ENCODE results near the gene GPC5.
"Not testable (repeated sequence)": the region's sequence is repeated elsewhere in the genome, so short reads cannot be mapped to it uniquely, and the experiment has no call there.

Gene GPC5

DNA sequence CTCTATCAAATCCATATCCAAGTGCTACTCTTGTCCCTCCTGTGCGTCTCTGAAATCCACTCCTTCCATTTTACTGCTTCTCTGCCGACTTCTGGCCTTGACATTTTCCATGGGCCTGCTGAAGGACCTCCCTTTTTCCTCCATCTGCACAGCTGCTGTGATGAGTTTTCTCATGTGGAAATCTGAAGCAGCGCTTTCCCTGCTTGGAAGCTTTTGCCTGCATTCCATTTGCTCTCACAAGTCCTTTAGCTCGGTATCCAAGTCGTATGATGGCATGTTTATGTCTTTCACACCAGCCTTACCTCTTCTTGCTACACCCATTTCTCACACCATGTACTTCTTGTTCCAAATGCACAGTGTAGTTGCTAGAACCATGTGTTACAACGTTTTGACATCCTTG lies 328.2 kb downstream of the GPC5 start:
- DNase-seq = no peak

DNA sequence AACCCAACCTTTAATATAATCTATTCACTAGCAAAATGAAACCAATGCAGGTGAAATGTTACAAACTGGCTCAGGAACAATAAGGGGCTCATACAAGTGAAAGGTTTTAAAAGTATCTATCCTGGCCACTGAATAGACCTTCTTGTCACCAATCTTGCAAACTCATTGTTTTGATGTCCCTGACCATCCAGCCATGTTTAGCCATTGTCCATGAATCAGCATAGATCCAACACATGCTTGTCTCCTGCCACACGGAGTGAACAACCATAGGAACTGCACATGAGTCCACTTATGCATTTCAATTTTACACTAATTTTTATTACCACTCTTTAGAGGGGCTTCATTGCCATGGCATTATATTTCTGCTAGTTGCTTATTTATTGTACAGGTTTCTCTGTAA lies 331.4 kb downstream of the GPC5 start:
- no peak for DNase-seq

DNA sequence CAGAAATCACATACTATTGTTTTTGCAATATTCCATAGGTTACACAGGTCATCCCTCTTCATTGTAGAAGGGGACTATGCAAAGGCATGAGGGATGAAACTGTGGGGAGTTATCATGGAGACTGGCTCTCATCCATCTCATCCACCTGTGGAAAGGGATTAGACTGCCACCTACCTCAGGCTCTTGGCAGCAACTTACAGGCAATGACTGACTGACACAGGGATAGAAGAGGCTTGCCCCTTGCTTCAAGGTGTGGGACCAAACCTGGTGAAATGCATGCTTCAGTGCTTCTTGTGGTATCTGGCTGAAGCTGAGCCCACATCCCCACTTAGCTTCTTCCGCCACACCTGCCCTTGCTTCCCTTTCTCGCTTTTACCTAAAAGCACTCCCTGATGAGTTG lies 341.3 kb downstream of the GPC5 start:
- no peak for DNase-seq

DNA sequence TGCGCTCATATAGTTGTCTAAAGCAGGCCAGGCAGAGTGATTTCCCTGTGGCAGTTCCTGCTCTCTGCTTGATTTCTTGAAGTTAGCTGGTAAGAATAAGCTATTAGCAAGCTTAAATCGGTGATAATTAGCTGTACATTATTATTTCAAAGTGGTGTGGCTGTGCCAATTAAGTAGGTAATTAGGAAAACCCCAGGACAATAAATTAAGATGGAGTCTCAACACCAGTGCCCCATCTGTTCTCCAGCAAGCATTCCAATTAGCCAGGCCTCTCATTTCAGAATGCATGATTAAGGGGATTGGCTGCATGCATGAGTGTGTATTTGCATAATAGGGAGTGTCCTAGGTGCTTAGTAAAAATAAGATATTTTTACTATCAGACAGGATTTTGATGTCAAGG lies 342.3 kb downstream of the GPC5 start:
- no peak for DNase-seq

DNA sequence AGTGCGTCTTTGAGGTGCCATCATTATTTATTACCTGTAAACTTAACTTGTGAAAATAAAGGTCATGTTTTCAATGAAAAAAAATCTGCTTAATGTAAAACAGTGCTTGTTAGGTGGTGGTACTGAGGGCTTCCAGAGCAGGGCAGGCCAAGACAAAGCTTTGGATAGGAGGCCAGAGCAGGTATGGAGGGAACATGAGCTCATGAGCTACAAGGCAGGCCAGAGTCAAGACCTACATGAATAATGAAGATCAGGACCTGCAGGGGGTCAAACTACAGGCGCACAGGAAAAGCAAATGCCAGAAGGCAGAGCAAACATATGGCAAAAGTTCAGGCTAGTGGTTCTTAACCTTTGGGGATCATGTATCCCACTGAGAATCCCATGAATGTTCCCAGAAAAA lies 343.5 kb downstream of the GPC5 start:
- DNase-seq = no peak

DNA sequence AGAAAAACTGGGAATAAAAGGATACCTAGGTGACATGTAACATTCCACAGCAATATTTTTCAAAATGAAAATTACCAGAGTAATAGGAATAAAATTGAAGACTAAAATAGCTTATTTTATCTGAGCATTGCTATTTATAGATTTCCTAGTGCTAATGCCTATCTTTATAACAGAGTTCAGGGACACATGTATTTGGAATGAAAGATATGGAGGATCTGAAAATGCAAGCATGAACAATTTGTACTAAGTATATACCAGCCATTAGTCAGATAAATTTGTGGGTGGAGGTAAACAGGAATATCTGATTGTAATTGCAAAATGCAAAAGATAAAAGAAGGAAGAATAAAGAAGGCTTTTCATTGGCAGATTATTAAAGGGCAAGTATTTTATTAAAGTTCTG lies 345.9 kb downstream of the GPC5 start:
- no peak for DNase-seq

DNA sequence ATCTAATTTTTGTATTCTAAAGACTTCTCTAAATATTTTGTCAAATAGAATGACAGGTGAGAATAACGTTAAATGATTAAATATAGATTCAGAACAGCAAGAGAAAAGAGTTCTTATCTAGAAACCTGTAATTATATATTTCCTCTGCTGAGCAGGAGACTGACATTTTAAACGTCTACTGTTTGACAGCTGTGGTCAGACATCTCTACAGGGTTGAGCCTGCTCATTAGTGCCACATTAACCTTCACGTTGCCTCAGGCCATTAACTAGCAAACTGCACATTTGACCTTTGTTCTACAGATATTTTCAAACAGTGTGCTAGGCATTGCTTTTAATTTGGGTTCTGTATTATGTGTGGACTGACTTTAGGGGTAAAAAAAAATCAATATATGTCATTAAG lies 347.5 kb downstream of the GPC5 start:
- no peak for DNase-seq

DNA sequence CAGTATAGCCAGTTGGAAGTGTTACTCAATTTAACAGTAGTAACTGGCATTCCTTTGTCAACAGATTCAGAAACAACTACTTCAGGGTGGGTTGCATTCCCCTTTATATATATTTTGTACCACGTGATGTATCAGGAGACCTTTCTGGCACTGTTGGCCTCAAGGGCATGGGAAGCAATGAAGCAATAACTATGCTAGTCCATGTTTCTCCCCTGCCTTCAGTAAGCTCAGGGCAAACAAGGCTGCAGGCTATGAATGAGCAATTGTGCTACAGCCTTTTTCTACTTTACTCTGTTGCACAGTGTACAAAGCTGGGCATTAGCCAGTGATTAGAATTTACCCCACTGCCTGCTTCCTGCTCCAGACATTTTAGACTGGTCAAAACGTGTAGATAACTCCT lies 348.8 kb downstream of the GPC5 start:
- no peak for DNase-seq

DNA sequence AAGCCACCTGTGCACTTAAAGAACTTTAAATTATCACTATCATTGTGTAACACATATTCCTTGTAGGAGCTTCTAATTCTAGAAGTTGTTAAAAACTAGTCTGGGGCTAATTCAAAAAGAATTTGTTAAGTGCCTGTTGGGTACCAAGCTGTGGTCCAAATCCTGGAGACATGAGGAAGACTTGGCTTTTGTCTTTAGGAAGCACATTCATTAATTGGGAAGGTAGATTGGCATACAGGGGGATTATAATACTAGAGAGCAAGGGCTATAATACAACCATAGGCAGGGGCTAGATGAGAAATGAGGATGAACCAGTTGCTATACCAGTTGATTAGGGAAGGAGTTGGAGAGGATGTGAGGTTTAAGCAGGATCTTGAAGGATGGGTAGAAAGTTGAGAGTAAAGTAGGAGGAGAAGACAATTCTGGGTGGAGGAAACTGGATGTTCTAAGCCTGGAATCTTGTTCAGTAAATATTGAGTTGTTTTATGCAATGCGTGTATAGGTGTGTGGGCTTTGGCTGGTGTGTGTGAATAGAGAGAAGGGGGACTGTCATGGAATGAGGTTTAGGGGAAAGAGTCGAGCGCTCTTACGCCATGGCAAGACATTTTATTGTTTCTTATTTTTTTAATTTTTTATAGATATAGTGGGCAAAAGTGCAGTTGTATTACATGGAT lies 350.1 kb downstream of the GPC5 start:
- no peak for DNase-seq

DNA sequence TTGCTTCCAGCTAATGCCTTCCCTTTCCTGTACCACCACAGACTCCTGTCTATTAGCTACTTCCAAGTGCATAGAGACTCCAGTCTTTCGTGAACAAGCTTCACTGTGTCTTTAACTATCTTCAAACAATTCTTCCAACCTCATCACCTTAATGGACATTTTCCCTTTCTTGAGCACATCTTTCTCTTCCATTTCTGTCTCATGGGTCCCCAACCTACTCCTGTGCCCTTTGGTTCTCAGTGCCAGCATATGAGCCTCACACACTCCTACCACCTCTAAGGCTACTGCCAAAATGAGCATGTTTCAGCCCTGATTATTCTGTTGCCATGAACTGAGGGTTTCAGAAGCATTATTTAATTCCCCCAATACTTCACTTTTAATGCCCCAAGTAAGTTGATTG lies 360.3 kb downstream of the GPC5 start:
- no peak for DNase-seq

DNA sequence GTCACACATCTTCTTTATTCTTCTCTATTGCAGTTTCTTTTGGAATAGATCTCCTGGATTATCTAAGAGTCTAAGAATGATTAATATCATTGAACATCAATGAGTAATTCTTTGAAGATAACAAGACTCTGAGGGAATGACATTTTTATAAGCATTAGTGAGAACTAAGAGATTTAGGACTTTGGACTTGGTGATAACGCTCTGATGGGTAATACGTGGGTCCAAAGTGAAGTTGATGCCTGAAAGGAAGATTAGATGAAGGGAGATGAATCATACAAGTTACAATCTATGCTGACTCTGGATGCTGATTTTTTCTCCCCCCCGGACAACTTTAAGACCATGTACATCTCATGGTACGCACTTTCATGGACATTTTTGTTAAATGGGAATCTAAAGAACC lies 364.5 kb downstream of the GPC5 start:
- DNase-seq = no peak

DNA sequence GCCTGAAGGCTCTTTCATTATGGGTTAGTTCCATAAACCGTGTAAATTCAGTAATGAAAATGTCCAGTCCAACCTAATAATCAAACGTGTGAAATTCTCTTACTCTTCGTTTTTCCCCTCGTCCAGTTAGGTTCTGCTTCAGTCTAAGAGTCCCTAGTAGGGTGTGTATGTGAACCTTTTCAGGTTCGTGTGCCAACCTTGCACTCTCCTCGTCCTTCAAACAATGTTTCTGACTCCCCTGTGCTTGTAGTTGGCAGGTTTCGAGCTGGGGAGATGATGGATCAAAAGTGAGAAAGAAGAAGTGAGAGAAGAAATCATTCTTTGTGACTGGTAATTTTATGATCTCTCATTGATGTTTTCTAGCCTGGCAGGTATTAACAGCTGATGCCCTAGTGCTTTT lies 366.1 kb downstream of the GPC5 start:
- DNase-seq = no peak

DNA sequence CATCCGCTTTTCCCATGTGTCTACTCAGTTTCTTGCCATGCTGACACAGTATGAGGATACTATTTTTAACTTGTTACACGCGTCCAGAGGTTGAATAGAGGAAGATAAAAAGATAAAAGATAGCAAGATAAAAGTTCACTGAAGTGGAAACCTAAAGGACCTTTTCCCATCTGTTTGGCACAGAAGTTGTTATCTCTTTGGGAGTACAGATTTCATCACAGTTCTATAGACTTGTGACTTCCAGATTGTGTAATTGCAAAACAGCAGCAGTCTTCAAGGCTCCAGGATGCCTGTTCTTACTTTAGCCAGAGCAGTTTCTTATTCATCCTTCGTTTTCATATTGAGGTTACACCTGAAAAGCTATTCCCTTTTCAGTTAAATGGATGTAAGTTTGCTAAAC lies 369.2 kb downstream of the GPC5 start:
- DNase-seq = no peak

DNA sequence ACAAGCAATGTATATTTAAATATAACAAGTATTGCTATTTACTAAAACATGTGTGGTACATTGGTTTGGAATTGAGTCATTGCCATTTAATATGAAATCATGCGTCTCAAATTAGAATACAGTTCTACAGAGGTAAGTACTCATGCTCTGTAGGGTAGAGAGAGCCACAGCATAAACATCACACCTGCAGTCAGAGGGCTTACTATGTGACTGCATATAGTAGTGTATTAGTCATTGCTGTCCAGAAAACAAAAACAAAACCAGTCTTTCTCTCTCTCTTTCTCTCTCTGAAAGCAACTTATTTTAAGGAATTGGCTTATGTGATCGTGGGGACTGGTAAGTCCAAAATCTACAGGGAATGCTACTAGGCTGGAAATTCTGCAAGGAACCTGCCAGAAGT lies 370.3 kb downstream of the GPC5 start:
- DNase-seq = no peak

DNA sequence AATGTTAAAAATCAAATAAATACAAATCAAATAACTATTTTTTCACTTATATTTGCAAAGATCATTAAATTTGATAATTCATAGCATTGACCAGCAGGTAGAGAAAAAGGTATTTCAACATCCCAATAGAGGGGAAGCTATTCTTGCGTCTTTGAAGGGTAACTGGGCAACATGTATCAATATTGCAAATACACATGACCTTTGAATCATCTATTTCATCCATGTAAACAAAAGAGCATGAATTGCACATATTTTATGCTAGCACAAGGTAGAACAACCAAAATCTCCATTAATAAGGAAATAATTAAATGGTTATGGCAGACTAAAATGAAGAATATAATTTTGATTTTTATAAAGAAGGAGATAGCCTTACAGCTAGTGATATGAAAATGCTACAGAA lies 372.8 kb downstream of the GPC5 start:
- DNase-seq = no peak

DNA sequence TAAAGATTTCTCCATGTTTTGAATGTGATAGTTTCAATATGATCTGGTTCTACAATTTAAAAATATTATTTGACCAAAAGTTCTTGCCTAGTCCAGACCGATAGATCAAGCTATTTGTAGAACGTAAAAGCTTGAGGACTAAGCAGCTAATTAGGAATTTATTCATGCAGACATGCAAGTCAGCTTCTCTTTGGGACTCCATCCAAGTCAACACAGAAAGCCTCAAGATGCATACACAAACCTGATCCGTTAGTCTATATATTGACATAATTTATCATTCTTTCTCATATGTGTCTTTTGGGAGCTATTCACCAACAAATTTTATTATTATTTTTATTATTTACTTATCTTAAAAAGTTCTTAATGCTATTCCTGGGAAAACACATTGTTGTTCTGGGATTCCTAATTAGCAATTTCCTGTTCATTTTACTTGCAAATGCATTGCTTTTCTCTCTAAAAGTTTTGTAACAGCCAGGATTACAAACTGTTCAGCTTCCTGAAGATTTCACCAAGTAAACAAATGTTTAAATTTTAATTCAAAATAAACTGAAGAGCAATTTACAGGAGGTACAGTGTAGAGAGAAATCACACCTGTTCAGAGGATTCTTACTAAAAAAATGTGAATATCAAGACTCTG lies 375.3 kb downstream of the GPC5 start:
- no peak for DNase-seq

DNA sequence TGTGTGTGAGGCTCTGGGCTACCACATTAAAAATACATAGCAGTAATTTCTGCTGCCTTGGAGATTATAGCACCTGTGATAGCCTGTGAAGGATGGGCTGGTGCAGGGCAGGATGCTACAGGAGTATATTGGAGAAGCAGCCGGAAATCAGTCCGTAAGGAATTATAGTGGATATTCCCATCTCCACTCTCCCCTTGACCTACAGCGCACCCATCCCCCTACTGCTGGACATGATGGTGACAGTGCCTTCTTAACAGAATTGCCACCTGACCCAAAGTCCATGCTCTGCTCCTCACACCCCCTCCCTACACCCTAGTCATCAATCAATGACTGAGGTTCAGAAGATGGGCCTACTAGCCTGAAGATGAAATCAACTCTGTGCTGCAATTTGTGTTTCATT lies 376.0 kb downstream of the GPC5 start:
- DNase-seq = no peak

DNA sequence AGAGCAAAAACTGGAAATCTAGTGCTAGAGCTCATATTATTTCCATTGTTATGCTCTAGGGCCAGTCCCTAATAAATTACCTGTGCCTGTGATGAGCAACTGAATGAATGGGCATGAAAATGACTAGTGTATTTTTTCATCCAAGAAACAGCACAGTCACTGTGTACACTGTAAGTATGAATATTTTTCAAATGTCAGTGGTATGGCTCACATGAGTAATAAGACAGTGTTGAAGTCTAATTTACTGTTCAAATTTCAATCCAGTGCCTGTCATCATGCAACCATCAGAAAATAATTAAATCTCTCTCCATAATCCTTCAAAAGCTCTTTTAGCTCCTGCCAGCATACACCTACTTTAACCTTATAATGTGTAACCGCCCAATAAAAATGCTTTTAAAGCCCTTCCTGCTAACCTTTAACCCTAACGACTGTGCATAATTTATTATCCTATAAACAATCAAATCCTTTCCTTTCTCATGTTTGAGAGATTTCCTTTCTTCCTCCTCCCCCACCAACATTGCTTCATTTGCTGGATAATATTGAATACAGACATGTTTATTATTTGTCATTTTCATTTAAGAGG lies 378.3 kb downstream of the GPC5 start:
- DNase-seq = no peak

DNA sequence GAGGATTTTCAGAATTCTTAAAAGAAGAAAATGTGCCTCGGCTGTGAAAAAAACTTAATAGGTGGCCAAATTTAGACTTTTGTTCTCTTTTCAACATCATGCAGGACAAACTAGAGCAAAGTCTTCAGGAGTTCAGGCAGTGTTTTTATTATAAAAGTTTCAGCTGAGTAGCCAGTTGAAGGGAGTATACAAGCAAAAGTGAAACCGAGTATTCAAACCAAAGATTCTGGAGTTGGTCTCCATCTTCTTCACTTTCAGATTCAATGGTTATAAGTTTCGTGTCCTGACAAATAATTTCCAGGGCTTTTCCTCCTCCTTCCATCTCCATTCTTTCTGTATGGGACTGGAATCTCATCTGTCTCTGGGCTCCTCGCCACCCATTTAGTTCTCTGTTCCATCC lies 379.7 kb downstream of the GPC5 start:
- no peak for DNase-seq

DNA sequence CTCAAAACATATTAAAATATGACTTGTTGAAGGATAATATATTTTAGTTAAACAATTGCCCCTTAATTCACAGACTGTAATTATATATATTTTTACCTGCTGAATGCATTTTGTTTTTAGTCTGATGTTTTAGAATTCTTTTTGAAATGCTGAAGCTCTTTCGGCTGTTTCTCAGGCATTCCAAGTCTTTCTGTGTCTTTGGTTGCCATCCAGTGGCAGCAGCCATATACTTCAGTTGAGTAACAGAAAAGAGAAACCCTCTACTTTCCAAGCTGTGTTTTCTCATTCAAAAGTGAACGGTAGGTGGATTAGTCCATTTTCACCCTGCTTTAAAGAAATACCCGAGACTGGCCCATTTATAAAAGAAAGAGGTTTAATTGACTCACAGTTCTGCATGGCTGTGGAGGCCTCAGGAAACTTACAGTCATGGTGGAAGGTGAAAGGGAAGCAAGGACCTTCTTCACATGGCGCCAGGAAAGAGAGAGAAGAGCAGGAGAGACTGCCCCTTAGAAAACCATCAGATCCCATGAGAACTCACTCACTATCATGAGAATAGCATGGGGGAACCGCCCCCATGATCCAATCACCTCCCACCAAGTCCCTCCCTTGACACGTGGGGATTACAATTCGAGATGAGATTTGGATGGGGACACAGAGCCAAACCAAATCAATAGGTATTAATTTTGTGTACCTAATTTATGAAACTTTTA lies 383.7 kb downstream of the GPC5 start:
- not testable (repeated sequence) for DNase-seq

DNA sequence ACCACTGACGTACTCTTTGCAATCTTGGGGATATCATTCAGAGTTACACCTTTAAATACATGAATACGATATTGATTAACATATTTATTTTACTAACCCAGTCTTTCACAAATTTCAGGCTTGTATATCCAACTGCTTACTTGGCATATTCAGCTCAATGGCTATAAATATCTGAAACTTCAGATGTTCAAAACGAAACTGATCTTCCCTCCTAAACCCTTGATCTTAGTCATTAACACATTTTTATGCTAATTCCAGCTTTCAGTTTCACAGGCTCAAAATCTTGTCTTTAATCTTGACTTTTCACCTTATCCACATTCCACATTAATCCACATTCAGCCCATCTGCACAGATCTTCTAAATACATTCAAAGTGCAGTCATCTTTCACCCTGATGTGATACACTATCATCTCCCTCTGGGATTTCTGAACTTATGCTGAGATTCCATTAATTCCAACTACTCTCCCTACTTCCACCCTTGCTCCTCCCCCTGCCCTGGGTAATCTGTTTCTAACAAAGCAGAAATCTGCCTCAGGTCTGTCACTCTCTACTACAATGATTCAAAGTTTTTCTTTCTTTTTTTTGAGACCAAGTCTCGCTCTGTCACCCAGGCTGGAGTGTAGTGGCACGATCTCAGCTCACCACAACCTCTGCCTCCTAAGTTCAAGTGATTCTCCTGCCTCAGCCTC lies 387.2 kb downstream of the GPC5 start:
- no peak for DNase-seq

DNA sequence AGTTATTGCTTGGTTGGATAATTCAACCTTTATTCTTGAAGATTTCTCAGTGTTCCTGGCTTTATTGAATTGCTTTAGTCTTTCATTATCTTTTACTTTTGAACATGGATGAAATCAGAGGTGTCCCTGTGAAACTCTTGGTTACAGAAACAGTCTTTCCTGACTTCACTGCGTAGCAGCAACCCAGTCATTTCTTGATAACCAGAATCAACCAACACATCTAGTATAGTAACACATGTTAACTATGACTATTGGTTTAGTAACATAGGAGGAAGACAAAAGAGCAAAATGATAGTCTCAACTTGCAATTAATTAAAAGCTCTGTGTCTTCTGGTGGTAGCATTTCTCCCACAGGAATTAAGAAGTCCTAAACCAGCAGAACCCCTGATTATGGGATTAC lies 393.6 kb downstream of the GPC5 start:
- no peak for DNase-seq

DNA sequence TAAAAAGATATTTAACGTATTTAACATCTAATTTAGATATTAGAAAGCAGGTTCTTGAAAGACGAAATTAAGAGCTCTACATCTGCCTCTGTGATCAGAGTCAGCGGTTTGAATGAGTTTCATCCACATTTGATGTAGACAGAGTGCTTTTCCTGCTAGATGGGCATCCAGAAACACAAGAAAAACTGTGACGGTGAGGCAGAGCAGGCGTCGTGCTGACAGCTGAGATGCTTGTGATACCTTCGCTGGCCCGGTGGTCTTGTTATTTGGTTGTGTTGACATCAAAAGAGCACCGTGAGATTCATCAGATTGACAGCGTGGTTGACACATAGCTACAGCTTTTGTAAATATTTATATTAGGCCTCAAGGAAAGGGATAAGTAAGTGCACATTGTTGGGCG lies 399.1 kb downstream of the GPC5 start:
- no peak for DNase-seq

DNA sequence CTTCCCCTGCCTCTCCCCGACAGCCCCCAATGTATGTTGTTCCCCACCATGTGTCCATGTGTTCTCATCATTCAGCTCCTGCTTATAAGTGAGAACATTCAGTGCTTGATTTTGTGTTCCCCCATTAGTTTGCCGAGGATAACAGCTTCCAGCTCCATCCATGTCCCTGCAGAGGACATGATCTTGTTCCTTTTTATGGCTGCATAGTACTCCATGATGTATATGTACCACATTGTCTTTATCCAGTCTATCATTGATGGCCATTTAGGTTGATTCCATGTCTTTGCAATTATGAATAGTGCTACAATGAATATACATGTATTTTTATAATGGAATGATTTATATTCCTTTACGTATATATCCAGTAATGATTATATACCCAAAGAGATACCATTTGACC lies 399.9 kb downstream of the GPC5 start:
- not testable (repeated sequence) for DNase-seq
